22Rv1 (cell line): ENCODE measurements around the gene EBPL.

Experiments used
- H3K27ac ChIP-seq: fragments of 450-650 bp; 2 replicates; pipeline ENCODE4 v1.5.1; 2017
- CTCF ChIP-seq: fragments of 450-650 bp; IDR thresholded peaks from 2 replicates; pipeline ENCODE4 v1.5.1; 2017; ENCODE audit warnings: mild to moderate bottlenecking
- ZFX ChIP-seq: fragments of 450-650 bp; IDR thresholded peaks from 2 replicates; pipeline ENCODE4 v1.6.1; 2017; ENCODE audit warnings: antibody characterized with exemption, borderline replicate concordance

The EBPL gene

GRCh38 chr13:49627831-49628652 is 63.2 kb downstream of the EBPL start, which contains the start of gene ARL11:
Gene ARL11, plus strand, starts transcription at chr13:49628507. Its CDS starts 1,941 bp downstream, at chr13:49630448.
- TF ChIP-seq ZFX (no peak), CTCF (no peak)
- H3K27ac ChIP-seq, result no peak within 1 kb of the TSS

- no peak for TF ChIP-seq CTCF
- no peak for TF ChIP-seq ZFX
- no peak overlapping the region for H3K27ac ChIP-seq
Observed at GRCh38 chr13:49625392-49626079, 65.8 kb downstream of the EBPL start.

GRCh38 chr13:49624229-49624628 is 67.1 kb downstream of the EBPL start:
- TF ChIP-seq CTCF (no peak), ZFX (no peak)
- H3K27ac ChIP-seq, result no peak overlapping the region

- no peak for TF ChIP-seq ZFX
- no peak for TF ChIP-seq CTCF
Observed at GRCh38 chr13:49622174-49622946, 68.9 kb downstream of the EBPL start.

GRCh38 chr13:49620170-49620621 is 71.1 kb downstream of the EBPL start:
- TF ChIP-seq CTCF, result no peak
- TF ChIP-seq ZFX, result no peak
- H3K27ac ChIP-seq, result no peak overlapping the region

More at GRCh38 chr13:49622174-49622946, 68.9 kb downstream of the EBPL start:
- no peak overlapping the region for H3K27ac ChIP-seq

- TF ChIP-seq ZFX (no peak), CTCF (no peak)
- no peak overlapping the region for H3K27ac ChIP-seq
Observed at GRCh38 chr13:49616676-49617065, 74.6 kb downstream of the EBPL start.
